ENCODE measurements around the gene FBLN1.

DNA sequence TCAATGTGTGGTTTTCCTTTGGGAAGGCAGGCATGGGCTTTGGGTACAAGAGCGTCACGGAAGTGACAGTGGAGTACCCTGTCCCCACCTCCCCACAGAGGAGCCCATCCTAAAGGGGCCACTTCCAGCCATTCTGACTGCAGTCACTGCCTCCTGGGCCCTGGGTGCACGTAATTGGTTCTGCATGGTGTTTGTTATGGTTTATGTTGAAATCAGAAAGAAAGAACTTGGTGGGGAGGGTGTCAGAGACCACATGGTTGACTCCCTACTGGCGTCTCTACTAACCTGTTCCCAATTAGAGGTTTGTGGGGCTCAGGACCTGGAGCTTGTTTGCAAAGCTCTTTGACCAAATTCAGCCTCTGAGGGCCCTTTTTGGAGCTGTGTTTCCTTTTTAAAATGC is 48.4 kb upstream of the FBLN1 start:
- TF ChIP-seq POLR2A (IDR thresholded peaks at IDR 0.05; ENCODE audit: low read depth, low read length) (no peak), TAF1 (IDR thresholded peaks at IDR 0.05; ENCODE audit: low read depth, low read length) (no peak), POLR2AphosphoS5 (IDR thresholded peaks at IDR 0.05; ENCODE audit: low read depth, low read length) (no peak)

All from GM12891 (cell line).